CD4-positive, CD25-positive, alpha-beta regulatory T cell (primary cell): Measurements from ENCODE around the gene ZNF423. TPM values are rescaled to one million over a fixed set of nuclear protein-coding genes. Genes with fewer than 3 reads are reported as not detected.

Source experiments
- ATAC-seq, 2 donors: fragments of 150-1000 bp; cut with Tn5 transposase; one replicate each; pipeline ENCODE4 v1.10.0; 2021; ENCODE audit warnings: low read depth in 2 of 2, moderate number of reproducible peaks in 2 of 2, moderate library complexity in 1 of 2
- DNase-seq, 3 donors: peaks; one replicate each; pipeline versions ENCODE4 v3.0.0 to v3.0.0-alpha.2; 2012 to 2022; ENCODE audit warnings: mixed read lengths in 1 of 3
- H3K27ac ChIP-seq: one replicate; pipeline ENCODE4 v1.7.0; 2013; ENCODE audit warnings: mild to moderate bottlenecking, low read length; ENCODE audit not compliant: insufficient read depth, poor library complexity, severe bottlenecking
- H3K27me3 ChIP-seq: one replicate; pipeline ENCODE4 v1.7.0; 2013; ENCODE audit warnings: low read length; ENCODE audit not compliant: control insufficient read depth, insufficient read depth
- H3K36me3 ChIP-seq: one replicate; pipeline ENCODE4 v1.7.0; 2013; ENCODE audit warnings: mild to moderate bottlenecking, low read length, moderate library complexity; ENCODE audit not compliant: control insufficient read depth, insufficient read depth
- H3K4me1 ChIP-seq: 2 replicates; pipeline ENCODE4 v1.7.0; 2013; ENCODE audit warnings: mild to moderate bottlenecking, low read length; ENCODE audit not compliant: insufficient read depth, control insufficient read depth, poor library complexity, severe bottlenecking
- H3K4me3 ChIP-seq: one replicate; pipeline ENCODE4 v1.7.0; 2013; ENCODE audit warnings: low read depth, mild to moderate bottlenecking, low read length, moderate library complexity
- H3K9me3 ChIP-seq, 2 experiments: 1 replicate in 1 of 2; 2 replicates in 1 of 2; pipeline ENCODE4 v1.7.0; 2013; ENCODE audit warnings: low read length in 2 of 2, mild to moderate bottlenecking in 1 of 2, moderate library complexity in 1 of 2; ENCODE audit not compliant: control insufficient read depth in 2 of 2
- H3K27ac Mint-ChIP-seq, 3 donors: one replicate each; pipeline ENCODE4 v1.8.0; 2020 to 2022; ENCODE audit warnings: mild to moderate bottlenecking in 3 of 3, mixed read lengths in 3 of 3, moderate library complexity in 2 of 3
- H3K27me3 Mint-ChIP-seq: one replicate; pipeline ENCODE4 v1.8.0; 2022; ENCODE audit warnings: mild to moderate bottlenecking, mixed read lengths
- H3K36me3 Mint-ChIP-seq: one replicate; pipeline ENCODE4 v1.8.0; 2020; ENCODE audit warnings: mixed read lengths
- H3K4me1 Mint-ChIP-seq, 4 donors: one replicate each; pipeline ENCODE4 v1.8.0; 2020 to 2022; ENCODE audit warnings: mixed read lengths in 4 of 4, mild to moderate bottlenecking in 1 of 4
- H3K4me3 Mint-ChIP-seq, 4 donors: one replicate each; pipeline ENCODE4 v1.8.0; 2020 to 2022; ENCODE audit warnings: mild to moderate bottlenecking in 4 of 4, mixed read lengths in 4 of 4, moderate library complexity in 3 of 4
- H3K9me3 Mint-ChIP-seq, 7 donors: one replicate each; pipeline ENCODE4 v1.8.0; 2020 to 2022; ENCODE audit warnings: mixed read lengths in 7 of 7, mild to moderate bottlenecking in 3 of 7, moderate library complexity in 2 of 7
- polyA plus RNA-seq, 4 donors: library from polyadenylated mRNA; unstranded; fragments of 300-500 nt; fragmentation: Illumina TruSeq; gene quantifications; one replicate each; pipeline ENCODE4 v1.2.3, GENCODE V29; 2021
- total RNA-seq: library from RNA; stranded (reverse); gene quantifications from one replicate; pipeline ENCODE4 v1.2.3, GENCODE V29; 2022

The ZNF423 gene
- total and polyA plus RNA-seq, 5 donors from 2014 or later: 0.05 TPM; not detected in 4

- H3K9me3 Mint-ChIP-seq: peaks cover 0 to 2% (median 0%) of the 10 kb centered on the region in 7 donors
- no peak overlapping the region for H3K4me3 Mint-ChIP-seq
- no peak overlapping the region for H3K27ac ChIP-seq
- H3K27me3 Mint-ChIP-seq: peaks cover 12% of the 10 kb centered on the region
- ATAC-seq (no peak), DNase-seq (no peak)
- no peaks in the 10 kb centered on the region for H3K36me3 Mint-ChIP-seq
- H3K4me1 Mint-ChIP-seq: peaks cover 0 to 5% (median 0%) of the 10 kb centered on the region in 4 donors
- H3K9me3 ChIP-seq: no peaks in the 10 kb centered on the region
- no peaks in the 10 kb centered on the region for H3K4me1 ChIP-seq
- no peak overlapping the region for H3K27ac Mint-ChIP-seq
- H3K4me3 ChIP-seq: no peak overlapping the region
- no peaks in the 10 kb centered on the region for H3K27me3 ChIP-seq
- H3K36me3 ChIP-seq: no peaks in the 10 kb centered on the region
Observed at GRCh38 chr16:49588729-49589384, 267.1 kb downstream of the ZNF423 start.

- no peak overlapping the region for H3K27ac ChIP-seq
- DNase-seq: no peak
- no peaks in the 10 kb centered on the region for H3K36me3 Mint-ChIP-seq
Observed at GRCh38 chr16:49588026-49588425, 267.9 kb downstream of the ZNF423 start.

GRCh38 chr16:49587511-49587910, 268.4 kb downstream of the ZNF423 start:
- H3K4me3 ChIP-seq: no peak overlapping the region
- H3K36me3 ChIP-seq: no peaks in the 10 kb centered on the region
- no peaks in the 10 kb centered on the region for H3K9me3 ChIP-seq
- Mint-ChIP-seq H3K27ac (no peak overlapping the region), H3K4me1 (no peaks in the 10 kb centered on the region), H3K4me3 (no peak overlapping the region), H3K27me3 (peaks cover 7% of the 10 kb centered on the region), H3K36me3 (no peaks in the 10 kb centered on the region), H3K9me3 (peaks cover 0 to 2% (median 0%) of the 10 kb centered on the region in 7 donors)
- H3K4me1 ChIP-seq: no peaks in the 10 kb centered on the region
- H3K27me3 ChIP-seq: no peaks in the 10 kb centered on the region
- DNase-seq (no peak), ATAC-seq (no peak)
- H3K27ac ChIP-seq: no peak overlapping the region

More at GRCh38 chr16:49588026-49588425, 267.9 kb downstream of the ZNF423 start:
- H3K4me1 ChIP-seq: no peaks in the 10 kb centered on the region
- peaks cover 0 to 4% (median 0%) of the 10 kb centered on the region in 4 donors for H3K4me1 Mint-ChIP-seq
- H3K9me3 Mint-ChIP-seq: peaks cover 0 to 2% (median 0%) of the 10 kb centered on the region in 7 donors
- ATAC-seq: no peak
- H3K27me3 ChIP-seq: no peaks in the 10 kb centered on the region
- no peak overlapping the region for H3K27ac Mint-ChIP-seq
- H3K4me3 Mint-ChIP-seq: no peak overlapping the region
- no peak overlapping the region for H3K4me3 ChIP-seq
- H3K36me3 ChIP-seq: no peaks in the 10 kb centered on the region
- H3K9me3 ChIP-seq: no peaks in the 10 kb centered on the region
- H3K27me3 Mint-ChIP-seq: peaks cover 10% of the 10 kb centered on the region

- Histone ChIP-seq H3K4me3 (no peak overlapping the region), H3K9me3 (no peaks in the 10 kb centered on the region), H3K27me3 (no peaks in the 10 kb centered on the region), H3K36me3 (no peaks in the 10 kb centered on the region), H3K4me1 (no peaks in the 10 kb centered on the region), H3K27ac (no peak overlapping the region)
- DNase-seq (no peak), ATAC-seq (no peak)
- no peaks in the 10 kb centered on the region for H3K4me1 Mint-ChIP-seq
- H3K9me3 Mint-ChIP-seq: peaks cover 0 to 2% (median 0%) of the 10 kb centered on the region in 7 donors
- H3K4me3 Mint-ChIP-seq: no peak overlapping the region
- no peaks in the 10 kb centered on the region for H3K36me3 Mint-ChIP-seq
- H3K27me3 Mint-ChIP-seq: peaks cover 13% of the 10 kb centered on the region
- no peak overlapping the region for H3K27ac Mint-ChIP-seq
Observed at GRCh38 chr16:49586466-49587450, 269.2 kb downstream of the ZNF423 start.

- no peaks in the 10 kb centered on the region for H3K4me1 ChIP-seq
- no peak overlapping the region for H3K27ac ChIP-seq
- H3K9me3 ChIP-seq: no peaks in the 10 kb centered on the region
- H3K4me3 ChIP-seq: no peak overlapping the region
- H3K9me3 Mint-ChIP-seq: peaks cover 0 to 2% (median 0%) of the 10 kb centered on the region in 7 donors
- no peak overlapping the region for H3K4me3 Mint-ChIP-seq
- no peaks in the 10 kb centered on the region for H3K4me1 Mint-ChIP-seq
- H3K27me3 Mint-ChIP-seq: peaks cover 11% of the 10 kb centered on the region
- no peak for ATAC-seq
- H3K27ac Mint-ChIP-seq: no peak overlapping the region
- no peak for DNase-seq
- H3K36me3 ChIP-seq: no peaks in the 10 kb centered on the region
- H3K27me3 ChIP-seq: no peaks in the 10 kb centered on the region
- no peaks in the 10 kb centered on the region for H3K36me3 Mint-ChIP-seq
Observed at GRCh38 chr16:49585143-49585832, 270.6 kb downstream of the ZNF423 start.

- Histone ChIP-seq H3K4me3 (no peak overlapping the region), H3K9me3 (no peaks in the 10 kb centered on the region), H3K27ac (no peak overlapping the region), H3K4me1 (no peaks in the 10 kb centered on the region), H3K27me3 (no peaks in the 10 kb centered on the region), H3K36me3 (no peaks in the 10 kb centered on the region)
- DNase-seq: no peak
- H3K27ac Mint-ChIP-seq: no peak overlapping the region
- peaks cover 0 to 2% (median 0%) of the 10 kb centered on the region in 7 donors for H3K9me3 Mint-ChIP-seq
- no peak overlapping the region for H3K4me3 Mint-ChIP-seq
- no peaks in the 10 kb centered on the region for H3K36me3 Mint-ChIP-seq
- H3K27me3 Mint-ChIP-seq: peaks cover 15% of the 10 kb centered on the region
- H3K4me1 Mint-ChIP-seq: no peaks in the 10 kb centered on the region
- no peak for ATAC-seq
Observed at GRCh38 chr16:49583911-49584310, 272.0 kb downstream of the ZNF423 start.

- DNase-seq: no peak
- no peak overlapping the region for H3K27ac Mint-ChIP-seq
Observed at GRCh38 chr16:49581630-49582298, 274.1 kb downstream of the ZNF423 start.

More at GRCh38 chr16:49581630-49582298, 274.1 kb downstream of the ZNF423 start:
- no peaks in the 10 kb centered on the region for H3K36me3 ChIP-seq
- H3K27ac ChIP-seq: no peak overlapping the region
- Mint-ChIP-seq H3K9me3 (peaks cover 0 to 2% (median 0%) of the 10 kb centered on the region in 7 donors), H3K4me1 (no peaks in the 10 kb centered on the region), H3K27me3 (peaks cover 15% of the 10 kb centered on the region), H3K4me3 (peak overlapping the region in 1 of 4 donors; percentile 53), H3K36me3 (no peaks in the 10 kb centered on the region)
- no peaks in the 10 kb centered on the region for H3K9me3 ChIP-seq
- no peaks in the 10 kb centered on the region for H3K27me3 ChIP-seq
- H3K4me1 ChIP-seq: no peaks in the 10 kb centered on the region
- no peak for ATAC-seq
- H3K4me3 ChIP-seq: no peak overlapping the region
